Endothelial cell of umbilical vein (primary cell): Measurements from ENCODE around the gene TEC. TPM values are rescaled to one million over a fixed set of nuclear protein-coding genes. Genes with fewer than 3 reads are reported as not detected.

Source experiments
- BruUV-seq: library from RNA; stranded (reverse); fragments of 400-500 nt; replicated peaks from 2 replicates; lab custom pipeline; 2021; lab: Mats Ljungman, UMichigan
- CTCF ChIA-PET: fragments of 300-600, 350-600 bp; sonication (Branson Sonifier 250); formaldehyde crosslinking; loops from one replicate; lab custom pipeline; 2021; ENCODE audit warnings: antibody characterized with exemption, inconsistent platforms; lab: Charles Lee
- POLR2A ChIA-PET: fragments of 300-600, 350-600 bp; sonication (Branson Sonifier 250); formaldehyde crosslinking; loops from one replicate; lab custom pipeline; 2021; ENCODE audit warnings: antibody characterized with exemption, inconsistent platforms; lab: Charles Lee
- DNase-seq: peaks from one replicate; pipeline ENCODE4 v3.0.0-alpha.2; 2011; ENCODE audit warnings: low read depth, low spot score
- FAIRE-seq: peaks from 2 replicates; lab custom pipeline; 2011; peaks lifted over from hg19 to GRCh38; lab: Jason Lieb, UNC
- H2AFZ ChIP-seq: 2 replicates; pipeline ENCODE4 v1.6.0; 2012; ENCODE audit warnings: low read depth, low read length, control low read depth, inconsistent platforms
- H3K27ac ChIP-seq: 2 replicates; pipeline ENCODE4 v1.5.1; 2011; ENCODE audit warnings: low read depth, mild to moderate bottlenecking, control low read depth, low read length, moderate library complexity; ENCODE audit not compliant: insufficient read depth
- H3K27me3 ChIP-seq, 2 experiments: 2 replicates each; pipeline versions ENCODE4 v1.6.0 to v1.6.1; 2011; ENCODE audit warnings: low read length in 2 of 2, mixed read lengths in 1 of 2; ENCODE audit not compliant: control insufficient read depth in 2 of 2, insufficient read depth in 2 of 2
- H3K36me3 ChIP-seq, 2 experiments: 2 replicates in 1 of 2; 3 replicates in 1 of 2; pipeline ENCODE4 v1.5.1; 2011; ENCODE audit warnings: low read length in 2 of 2, mild to moderate bottlenecking in 1 of 2, moderate library complexity in 1 of 2; ENCODE audit not compliant: control insufficient read depth in 2 of 2, insufficient read depth in 2 of 2; ENCODE audit errors: extremely low read depth in 1 of 2
- H3K4me1 ChIP-seq: 3 replicates; pipeline ENCODE4 v1.5.1; 2011; ENCODE audit warnings: mild to moderate bottlenecking, low read length; ENCODE audit not compliant: control insufficient read depth, insufficient read depth; ENCODE audit errors: extremely low read depth
- H3K4me2 ChIP-seq: 2 replicates; pipeline ENCODE4 v1.6.1; 2011; ENCODE audit warnings: low read length, control low read depth, mixed read lengths; ENCODE audit not compliant: insufficient read depth
- H3K4me3 ChIP-seq, 3 experiments: fragments of 200-600 bp in 1 of 3; sonication (generic), shearing (Covaris generic) in 1 of 3; replicated peaks in 1 of 3; 2 replicates each; pipeline ENCODE4 v1.5.1; 2011 to 2016; ENCODE audit warnings: control low read depth in 3 of 3, low read length in 3 of 3, mild to moderate bottlenecking in 2 of 3, inconsistent platforms in 1 of 3, low read depth in 1 of 3, moderate library complexity in 1 of 3; ENCODE audit not compliant: insufficient read depth in 1 of 3
- H3K79me2 ChIP-seq: 2 replicates; pipeline ENCODE4 v1.6.0; 2012; ENCODE audit warnings: low read length, inconsistent platforms; ENCODE audit not compliant: control insufficient read depth, insufficient read depth
- H3K9ac ChIP-seq: replicated peaks from 2 replicates; pipeline ENCODE3; 2011; ENCODE audit warnings: low read length, control low read depth; ENCODE audit not compliant: insufficient read depth; ENCODE audit errors: extremely low read depth
- H3K9me1 ChIP-seq: replicated peaks from 3 replicates; pipeline ENCODE4 v1.6.0; 2011; ENCODE audit warnings: mild to moderate bottlenecking, low read length; ENCODE audit not compliant: control insufficient read depth, insufficient read depth; ENCODE audit errors: extremely low read depth
- H3K9me3 ChIP-seq: replicated peaks from 2 replicates; pipeline ENCODE4 v1.5.1; 2012; ENCODE audit warnings: low read length, inconsistent platforms; ENCODE audit not compliant: control insufficient read depth, insufficient read depth
- H4K20me1 ChIP-seq: replicated peaks from 2 replicates; pipeline ENCODE3; 2011; ENCODE audit warnings: mild to moderate bottlenecking, low read length; ENCODE audit not compliant: control insufficient read depth, insufficient read depth; ENCODE audit errors: extremely low read depth
- EZH2 ChIP-seq: IDR thresholded peaks from 2 replicates; pipeline ENCODE4 v1.6.1; 2012; ENCODE audit warnings: borderline replicate concordance, low read depth, mild to moderate bottlenecking, moderate library complexity, low read length, inconsistent platforms; ENCODE audit not compliant: severe bottlenecking
- FOS ChIP-seq: IDR thresholded peaks from 2 replicates; pipeline ENCODE4 v1.6.1; 2011; ENCODE audit warnings: mild to moderate bottlenecking, low read length, moderate library complexity, borderline replicate concordance; ENCODE audit not compliant: insufficient read depth
- JUN ChIP-seq: IDR thresholded peaks from 2 replicates; pipeline ENCODE4 v1.6.1; 2011; ENCODE audit warnings: borderline replicate concordance, low read depth; ENCODE audit not compliant: insufficient read length, insufficient read depth
- MAX ChIP-seq: IDR thresholded peaks from 2 replicates; pipeline ENCODE4 v1.6.1; 2011; ENCODE audit not compliant: insufficient read depth, insufficient read length
- MYC ChIP-seq: IDR thresholded peaks from one replicate; pipeline ENCODE4 v1.6.1; 2011; ENCODE audit warnings: mild to moderate bottlenecking, low read depth, low read length
- POLR2A ChIP-seq: IDR thresholded peaks from 2 replicates; pipeline ENCODE4 v1.6.1; 2012; ENCODE audit warnings: low read depth, mild to moderate bottlenecking, control low read depth, low read length
- POLR2AphosphoS5 ChIP-seq: IDR thresholded peaks from 2 replicates; pipeline ENCODE4 v1.6.1; 2012; ENCODE audit warnings: low read depth, mild to moderate bottlenecking, control low read depth, low read length, moderate library complexity; ENCODE audit not compliant: insufficient read depth
- dilution Hi-C: fragments of 300-500 bp; cut with MboI; formaldehyde crosslinking; loops from one replicate; pipeline ENCODE4 v1.15.0; 2019; ENCODE audit warnings: low sequenced_read_pairs; ENCODE audit not compliant: extremely low pct_ligation_motif_present
- intact Hi-C: fragments of 100-400 bp; cut with micrococcal nuclease; formaldehyde crosslinking; loops from one replicate; pipeline ENCODE4 v1.10.0; 2022
- polyA plus RNA-seq, 4 experiments: library from polyadenylated mRNA; depleted of rRNA in 3 of 4; stranded (reverse) in 3 of 4; unstranded in 1 of 4; fragments of >200 nt; gene quantifications; 2 replicates each; pipeline versions ENCODE4 v1.2.1 to v1.2.3, GENCODE V29; 2011 to 2012; ENCODE audit warnings: missing spikeins in 1 of 4
- total RNA-seq: library from RNA; stranded (reverse); gene quantifications from 2 replicates; pipeline ENCODE4 v1.2.3, GENCODE V29; 2021

The TEC gene
- total and polyA plus RNA-seq, 2 donors (not counting 3 experiments of a cell fraction or from before 2014, with no cell fraction given), result 0.08 to 0.86 TPM

- TF ChIP-seq JUN (no peak), MYC (no peak), EZH2 (no peak), POLR2AphosphoS5 (no peak), MAX (no peak), FOS (no peak)
- Histone ChIP-seq H4K20me1 (no peaks in the 10 kb centered on the region), H3K4me2 (no peak overlapping the region), H3K9ac (no peak overlapping the region), H2AFZ (no peak overlapping the region), H3K4me1 (no peaks in the 10 kb centered on the region), H3K79me2 (no peaks in the 10 kb centered on the region), H3K4me3 (no peak overlapping the region), H3K36me3 (no peaks in the 10 kb centered on the region), H3K9me1 (no peaks in the 10 kb centered on the region), H3K9me3 (no peaks in the 10 kb centered on the region), H3K27me3 (no peaks in the 10 kb centered on the region), H3K27ac (no peak overlapping the region)
- intact Hi-C loops (no loop called here), dilution Hi-C loops (no loop called here)
- FAIRE-seq (no peak), DNase-seq (no peak)
- POLR2A ChIA-PET, result no interaction called here
- CTCF ChIA-PET, result no interaction called here
- no TSS peak for BruUV-seq
Measured at GRCh38 chr4:48105230-48105629, 164.4 kb downstream of the TEC start.

GRCh38 chr4:48103483-48104139 is 166.0 kb downstream of the TEC start:
- H3K4me3 ChIP-seq, result no peak overlapping the region
- no peak overlapping the region for H3K4me2 ChIP-seq
- no peaks in the 10 kb centered on the region for H3K9me3 ChIP-seq
- H4K20me1 ChIP-seq, result no peaks in the 10 kb centered on the region
- H3K27me3 ChIP-seq, result no peaks in the 10 kb centered on the region
- ChIA-PET CTCF (no interaction called here), POLR2A (no interaction called here)
- no peaks in the 10 kb centered on the region for H3K4me1 ChIP-seq
- intact Hi-C loops (no loop called here), dilution Hi-C loops (no loop called here)
- no peaks in the 10 kb centered on the region for H3K9me1 ChIP-seq
- FAIRE-seq (no peak), DNase-seq (no peak)
- TF ChIP-seq POLR2A, result no peak
- no peak for TF ChIP-seq MYC
- no peak for TF ChIP-seq EZH2
- H3K36me3 ChIP-seq, result no peaks in the 10 kb centered on the region
- no peak overlapping the region for H3K9ac ChIP-seq
- BruUV-seq, result no TSS peak
- H3K79me2 ChIP-seq, result no peaks in the 10 kb centered on the region
- H3K27ac ChIP-seq, result no peak overlapping the region
- H2AFZ ChIP-seq, result no peak overlapping the region
